H1 (cell line): ENCODE measurements around the gene CCDC88C. TPM values are rescaled to one million over a fixed set of nuclear protein-coding genes. Genes with fewer than 3 reads are reported as not detected.
"Not testable (repeated sequence)": the region's sequence is repeated elsewhere in the genome, so short reads cannot be mapped to it uniquely, and the experiment has no call there.

Experiments
- CTCF ChIA-PET: fragments of 300-600 bp; sonication (Branson Sonifier 250); formaldehyde crosslinking; loops from one replicate; lab custom pipeline; 2021; ENCODE audit not compliant: partially characterized antibody; lab: Charles Lee
- POLR2A ChIA-PET: fragments of 300-600 bp; sonication (Branson Sonifier 250); formaldehyde crosslinking; loops from one replicate; lab custom pipeline; 2021; ENCODE audit warnings: inconsistent platforms; ENCODE audit not compliant: partially characterized antibody; lab: Charles Lee
- DNase-seq, 2 experiments: peaks; one replicate each; pipeline versions ENCODE4 v3.0.0 to v3.0.0-alpha.2; 2010 to 2022; ENCODE audit warnings: low spot score in 2 of 2, low read depth in 1 of 2, mixed read lengths in 1 of 2
- FAIRE-seq: peaks from 2 replicates; lab custom pipeline; 2011; peaks lifted over from hg19 to GRCh38; lab: Jason Lieb, UNC
- H2AFZ ChIP-seq: 2 replicates; pipeline ENCODE4 v1.8.1; 2012; ENCODE audit warnings: low read length, inconsistent platforms
- H2AK5ac ChIP-seq: 2 replicates; pipeline ENCODE4 v1.6.1; 2013; ENCODE audit warnings: low read depth, low read length
- H2BK120ac ChIP-seq: replicated peaks from 2 replicates; pipeline ENCODE3; 2013; ENCODE audit warnings: low read depth, low read length, inconsistent platforms
- H2BK12ac ChIP-seq: 2 replicates; pipeline ENCODE4 v1.6.1; 2013; ENCODE audit warnings: low read depth, low read length
- H2BK15ac ChIP-seq: 2 replicates; pipeline ENCODE4 v1.6.1; 2013; ENCODE audit warnings: low read length
- H2BK20ac ChIP-seq: 2 replicates; pipeline ENCODE4 v1.6.1; 2013; ENCODE audit warnings: low read length
- H2BK5ac ChIP-seq: 2 replicates; pipeline ENCODE4 v1.6.1; 2013; ENCODE audit warnings: low read depth, low read length
- H3K14ac ChIP-seq: 2 replicates; pipeline ENCODE4 v1.6.1; 2013; ENCODE audit warnings: inconsistent platforms; ENCODE audit not compliant: insufficient read length
- H3K18ac ChIP-seq: 2 replicates; pipeline ENCODE4 v1.6.1; 2013; ENCODE audit warnings: low read length; ENCODE audit errors: extremely low read depth
- H3K23ac ChIP-seq: 2 replicates; pipeline ENCODE4 v1.6.1; 2013; ENCODE audit warnings: inconsistent platforms; ENCODE audit not compliant: insufficient read length
- H3K23me2 ChIP-seq: 2 replicates; pipeline ENCODE4 v1.6.1; 2013; ENCODE audit warnings: low read depth, low read length
- H3K27ac ChIP-seq: 2 replicates; pipeline ENCODE4 v1.6.1; 2011; ENCODE audit warnings: low read depth, low read length, inconsistent platforms
- H3K27me3 ChIP-seq, 4 experiments: replicated peaks in 1 of 4; 1 replicate in 1 of 4; 2 replicates in 3 of 4; pipeline versions ENCODE4 v1.6.1 to v1.8.1; 2011 to 2013; ENCODE audit warnings: low read length in 3 of 4, mild to moderate bottlenecking in 3 of 4, inconsistent platforms in 2 of 4, mixed read lengths in 2 of 4, moderate library complexity in 1 of 4; ENCODE audit not compliant: control insufficient read depth in 3 of 4, insufficient read depth in 3 of 4; ENCODE audit errors: extremely low read depth in 1 of 4
- H3K36me3 ChIP-seq, 4 experiments: 2 replicates each; pipeline versions ENCODE4 v1.6.1 to v1.8.1; 2011 to 2013; ENCODE audit warnings: mild to moderate bottlenecking in 4 of 4, low read length in 3 of 4, moderate library complexity in 2 of 4, control low read depth in 1 of 4, inconsistent platforms in 1 of 4; ENCODE audit not compliant: insufficient read depth in 4 of 4, control insufficient read depth in 2 of 4
- H3K4ac ChIP-seq: replicated peaks from 2 replicates; pipeline ENCODE3; 2013; ENCODE audit warnings: low read length, low read depth, mixed read lengths, inconsistent platforms; ENCODE audit not compliant: insufficient read length
- H3K4me1 ChIP-seq, 4 experiments: replicated peaks in 1 of 4; 1 replicate in 1 of 4; 2 replicates in 3 of 4; pipeline versions ENCODE4 v1.6.1 to v1.8.1; 2011 to 2013; ENCODE audit warnings: low read length in 3 of 4, inconsistent platforms in 2 of 4, mixed read lengths in 1 of 4; ENCODE audit not compliant: insufficient read depth in 4 of 4, control insufficient read depth in 3 of 4
- H3K4me2 ChIP-seq, 2 experiments: 2 replicates each; pipeline versions ENCODE4 v1.6.1 to v1.8.1; 2011 to 2013; ENCODE audit warnings: low read depth in 2 of 2, low read length in 2 of 2, control low read depth in 1 of 2, inconsistent platforms in 1 of 2, mild to moderate bottlenecking in 1 of 2; ENCODE audit not compliant: insufficient read depth in 1 of 2
- H3K4me3 ChIP-seq, 4 experiments: fragments of 200-600, 300-600 bp in 1 of 4; sonication (generic), shearing (Covaris generic), sonication (Bioruptor Twin) in 1 of 4; 2 replicates each; pipeline versions ENCODE4 v1.5.1 to v1.8.1; 2011 to 2016; ENCODE audit warnings: low read length in 4 of 4, low read depth in 3 of 4, control low read depth in 2 of 4, inconsistent platforms in 2 of 4, mild to moderate bottlenecking in 2 of 4, mixed read lengths in 1 of 4, moderate library complexity in 1 of 4; ENCODE audit not compliant: insufficient read depth in 2 of 4; ENCODE audit errors: extremely low read depth in 1 of 4
- H3K56ac ChIP-seq: replicated peaks from 2 replicates; pipeline ENCODE3; 2013; ENCODE audit warnings: low read depth, mild to moderate bottlenecking, mixed read lengths, low read length, inconsistent platforms; ENCODE audit not compliant: insufficient read length
- H3K79me1 ChIP-seq: 2 replicates; pipeline ENCODE4 v1.6.1; 2013; ENCODE audit warnings: low read depth, low read length, control low read depth
- H3K79me2 ChIP-seq, 2 experiments: 2 replicates each; pipeline versions ENCODE4 v1.6.1 to v1.8.1; 2012 to 2013; ENCODE audit warnings: low read length in 2 of 2, mild to moderate bottlenecking in 2 of 2, inconsistent platforms in 1 of 2; ENCODE audit not compliant: insufficient read depth in 2 of 2, control insufficient read depth in 1 of 2
- H3K9ac ChIP-seq, 4 experiments: replicated peaks in 1 of 4; 1 replicate in 1 of 4; 2 replicates in 3 of 4; pipeline versions ENCODE4 v1.6.1 to v1.8.1; 2011 to 2013; ENCODE audit warnings: low read depth in 3 of 4, low read length in 3 of 4, control low read depth in 2 of 4, mild to moderate bottlenecking in 2 of 4, moderate library complexity in 2 of 4, inconsistent platforms in 1 of 4; ENCODE audit errors: extremely low read depth in 1 of 4
- H3K9me3 ChIP-seq, 2 experiments: 2 replicates each; pipeline versions ENCODE4 v1.6.1 to v1.8.1; 2012 to 2013; ENCODE audit warnings: mild to moderate bottlenecking in 2 of 2, moderate library complexity in 2 of 2, control low read depth in 1 of 2, inconsistent platforms in 1 of 2, low read depth in 1 of 2, low read length in 1 of 2, mixed read lengths in 1 of 2; ENCODE audit not compliant: insufficient read depth in 2 of 2
- H4K20me1 ChIP-seq, 2 experiments: replicated peaks in 1 of 2; 2 replicates each; pipeline versions ENCODE3 to v1.8.1; 2011 to 2013; ENCODE audit warnings: inconsistent platforms in 2 of 2, low read length in 2 of 2, mild to moderate bottlenecking in 1 of 2; ENCODE audit not compliant: insufficient read depth in 2 of 2, control insufficient read depth in 1 of 2
- H4K5ac ChIP-seq: 2 replicates; pipeline ENCODE4 v1.6.1; 2013; ENCODE audit warnings: low read length, low read depth, mixed read lengths, inconsistent platforms; ENCODE audit not compliant: insufficient read length
- H4K8ac ChIP-seq: 2 replicates; pipeline ENCODE4 v1.8.0; 2013; ENCODE audit warnings: mild to moderate bottlenecking, moderate library complexity, low read length, inconsistent platforms; ENCODE audit not compliant: insufficient read depth; ENCODE audit errors: extremely low read depth
- H4K91ac ChIP-seq: replicated peaks from 2 replicates; pipeline ENCODE3; 2013; ENCODE audit warnings: low read length, mixed read lengths, inconsistent platforms; ENCODE audit not compliant: insufficient read length
- WGBS, 2 experiments: shearing (Covaris generic) in 1 of 2; methylation state at CpG; one replicate each; pipeline versions ENCODE4 v1.1.6 to v1.1.7; 2013 to 2015; ENCODE audit warnings: low lambda C conversion rate in 2 of 2, mixed read lengths in 2 of 2, inconsistent platforms in 1 of 2, low coverage in 1 of 2, missing lambda C conversion rate in 1 of 2; ENCODE audit not compliant: insufficient replicate concordance in 2 of 2, insufficient coverage in 1 of 2, insufficient read length in 1 of 2; ENCODE audit errors: extremely low coverage in 1 of 2, missing lambda C conversion rate in 1 of 2; 5-methylcytosine and 5-hydroxymethylcytosine counted together
- polyA plus RNA-seq, 7 experiments: library from polyadenylated mRNA; depleted of rRNA in 3 of 7; stranded (reverse) in 5 of 7; unstranded in 2 of 7; fragments of >200 nt in 5 of 7; fragments of 200-250 nt in 2 of 7; gene quantifications; 1 replicate in 5 of 7; 2 replicates in 1 of 7; 4 replicates in 1 of 7; pipeline versions ENCODE4 v1.2.1 to v1.2.3, GENCODE V29; 2011 to 2013; ENCODE audit warnings: missing spikeins in 2 of 7, mixed read lengths in 2 of 7
- total RNA-seq: library from RNA; stranded (reverse); fragmentation: NEBNext Ultra II Directional; extraction: Animal tissue kit (Norgen Biotek cat#: 25700); gene quantifications from 2 replicates; pipeline ENCODE4 v1.2.1, GENCODE V29; 2021

Gene CCDC88C
- total and polyA plus RNA-seq, 2 of the 8 experiments (the other 6 are each of a cell fraction or from before 2014, with no cell fraction given), result 10.3 to 57.7 TPM

DNA sequence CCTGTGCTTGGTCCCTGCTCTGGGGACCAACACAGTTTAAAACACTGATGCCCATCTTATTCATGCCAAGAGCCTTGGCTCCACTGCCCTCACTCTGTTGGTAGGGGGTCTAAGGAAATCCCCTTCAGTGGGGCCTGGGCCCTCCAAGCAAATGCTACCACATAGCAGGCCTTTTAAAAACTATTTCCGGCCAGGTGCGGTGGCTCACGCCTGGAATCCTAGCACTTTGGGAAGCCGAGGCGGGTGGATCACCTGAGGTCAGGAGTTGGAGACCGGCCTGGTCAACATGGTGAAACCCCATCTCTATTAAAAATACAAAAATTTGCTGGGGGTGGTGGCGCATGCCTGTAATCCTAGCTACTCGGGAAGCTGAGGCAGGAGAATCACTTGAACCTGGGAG, 172.0 kb downstream of the CCDC88C start:
- not testable (repeated sequence) for H3K9me3 ChIP-seq, FAIRE-seq, H3K79me1 ChIP-seq, H2BK20ac ChIP-seq, H2BK15ac ChIP-seq, H3K4me3 ChIP-seq, H3K23ac ChIP-seq, H4K91ac ChIP-seq, H3K27me3 ChIP-seq, H3K4ac ChIP-seq, H2BK120ac ChIP-seq, H2AK5ac ChIP-seq, H3K56ac ChIP-seq, H3K18ac ChIP-seq, H3K79me2 ChIP-seq, H4K20me1 ChIP-seq, H3K36me3 ChIP-seq, H3K4me1 ChIP-seq, H3K4me2 ChIP-seq, H3K23me2 ChIP-seq, H4K8ac ChIP-seq, H4K5ac ChIP-seq, H2AFZ ChIP-seq, H3K27ac ChIP-seq, H3K14ac ChIP-seq, H3K9ac ChIP-seq, H2BK12ac ChIP-seq, DNase-seq
- ChIA-PET POLR2A (interaction anchor here (1.7 kb wide), 1 partner anchor 12 kb away, joined by 5 read pairs; no protein-coding TSS in a partner anchor), CTCF (interaction anchor here (0.6 to 4.5 kb wide), 4 partner anchors 10 to 171 kb away, joined by 3 to 16 read pairs (median 5); no protein-coding TSS in a partner anchor)
- 98% methylated on average over 8 of the region's 8 CpGs; no CpG with 5 or more reads in 1 of the 2 experiments for WGBS, 2 experiments
- peak overlapping the region; percentile 35; the same call in 1 of the 2 replicates for H2BK5ac ChIP-seq
